ENCODE data around the gene MLIP. TPM values are rescaled to one million over a fixed set of nuclear protein-coding genes. Genes with fewer than 3 reads are reported as not detected.
"Not testable (repeated sequence)": the region's sequence is repeated elsewhere in the genome, so short reads cannot be mapped to it uniquely, and the experiment has no call there.

MLIP gene
- total RNA-seq, 4 donors from 2014 or later: 8.8 to 32.1 (median 15.3) TPM; not detected in 1

DNA sequence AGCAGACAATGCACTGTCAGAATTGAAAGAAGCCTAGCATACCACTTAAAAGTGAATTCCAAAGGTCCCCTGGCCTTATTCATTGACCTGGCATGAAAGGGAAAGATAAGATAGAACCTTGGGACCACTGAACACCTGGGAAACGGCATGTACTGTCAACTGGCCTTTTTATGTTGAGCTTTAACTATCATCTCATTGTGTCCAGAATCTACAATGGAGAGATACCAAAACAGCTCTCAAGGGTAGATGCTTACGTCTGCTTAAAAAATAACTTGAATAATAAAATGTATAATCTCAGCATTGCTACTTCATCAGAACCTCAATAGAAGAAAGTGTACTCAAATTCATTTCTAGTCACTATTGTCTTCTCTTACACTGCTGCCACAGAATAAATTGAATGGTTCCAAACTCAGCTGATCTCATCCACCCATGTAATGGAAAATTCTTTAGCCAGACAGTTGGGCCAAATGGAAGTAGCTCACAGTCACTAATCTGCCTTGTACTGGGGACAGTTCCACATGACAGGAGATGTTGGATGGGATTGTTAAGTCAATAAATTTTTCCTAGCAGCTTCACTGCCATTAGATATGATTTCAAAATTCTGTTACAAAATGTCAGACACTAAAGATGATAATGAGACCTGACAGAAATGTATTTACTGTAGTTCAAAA is 93.8 kb downstream of the MLIP start:
- no peak for DNase-seq
- H3K27ac ChIP-seq: no peak overlapping the region
- TF ChIP-seq POLR2A (IDR thresholded peaks at IDR 0.05): no peak
- TF ChIP-seq, protein P1, sequence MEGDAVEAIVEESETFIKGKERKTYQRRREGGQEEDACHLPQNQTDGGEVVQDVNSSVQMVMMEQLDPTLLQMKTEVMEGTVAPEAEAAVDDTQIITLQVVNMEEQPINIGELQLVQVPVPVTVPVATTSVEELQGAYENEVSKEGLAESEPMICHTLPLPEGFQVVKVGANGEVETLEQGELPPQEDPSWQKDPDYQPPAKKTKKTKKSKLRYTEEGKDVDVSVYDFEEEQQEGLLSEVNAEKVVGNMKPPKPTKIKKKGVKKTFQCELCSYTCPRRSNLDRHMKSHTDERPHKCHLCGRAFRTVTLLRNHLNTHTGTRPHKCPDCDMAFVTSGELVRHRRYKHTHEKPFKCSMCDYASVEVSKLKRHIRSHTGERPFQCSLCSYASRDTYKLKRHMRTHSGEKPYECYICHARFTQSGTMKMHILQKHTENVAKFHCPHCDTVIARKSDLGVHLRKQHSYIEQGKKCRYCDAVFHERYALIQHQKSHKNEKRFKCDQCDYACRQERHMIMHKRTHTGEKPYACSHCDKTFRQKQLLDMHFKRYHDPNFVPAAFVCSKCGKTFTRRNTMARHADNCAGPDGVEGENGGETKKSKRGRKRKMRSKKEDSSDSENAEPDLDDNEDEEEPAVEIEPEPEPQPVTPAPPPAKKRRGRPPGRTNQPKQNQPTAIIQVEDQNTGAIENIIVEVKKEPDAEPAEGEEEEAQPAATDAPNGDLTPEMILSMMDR (IDR thresholded peaks at IDR 0.05): no peak

DNA sequence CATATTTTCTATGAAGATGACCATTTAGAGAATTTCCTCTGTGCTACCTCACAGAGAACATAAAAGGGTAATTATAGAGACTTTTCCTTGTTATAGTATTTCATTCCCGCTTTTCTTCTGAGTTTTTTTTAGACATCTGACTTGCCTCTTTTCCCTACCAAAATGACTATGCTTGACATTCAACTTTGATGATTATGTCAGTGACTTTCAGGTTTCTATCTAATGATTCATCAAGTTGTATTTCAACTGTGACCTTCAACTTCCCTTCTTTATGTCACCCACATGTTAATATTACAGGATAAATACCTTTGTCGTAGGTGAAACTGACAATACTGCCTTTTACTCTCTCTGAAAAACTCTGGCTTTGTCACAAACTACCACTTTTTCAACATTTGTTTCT is 95.3 kb downstream of the MLIP start:
- no peaks in the 10 kb centered on the region for H3K27me3 ChIP-seq
- TF ChIP-seq, protein P1 (IDR thresholded peaks at IDR 0.05): no peak
- TF ChIP-seq POLR2A (IDR thresholded peaks at IDR 0.05): no peak
- H3K4me3 ChIP-seq: no peak overlapping the region
- H3K4me1 ChIP-seq: no peaks in the 10 kb centered on the region
- no peaks in the 10 kb centered on the region for H3K9me3 ChIP-seq
- no peak overlapping the region for H3K27ac ChIP-seq
- no peaks in the 10 kb centered on the region for H3K36me3 ChIP-seq
- DNase-seq: no peak

More for the DNA sequence above, 93.8 kb downstream of the MLIP start:
- H3K4me1 ChIP-seq: no peaks in the 10 kb centered on the region
- H3K27me3 ChIP-seq: no peaks in the 10 kb centered on the region
- no peak overlapping the region for H3K4me3 ChIP-seq
- no peaks in the 10 kb centered on the region for H3K9me3 ChIP-seq
- H3K36me3 ChIP-seq: no peaks in the 10 kb centered on the region

DNA sequence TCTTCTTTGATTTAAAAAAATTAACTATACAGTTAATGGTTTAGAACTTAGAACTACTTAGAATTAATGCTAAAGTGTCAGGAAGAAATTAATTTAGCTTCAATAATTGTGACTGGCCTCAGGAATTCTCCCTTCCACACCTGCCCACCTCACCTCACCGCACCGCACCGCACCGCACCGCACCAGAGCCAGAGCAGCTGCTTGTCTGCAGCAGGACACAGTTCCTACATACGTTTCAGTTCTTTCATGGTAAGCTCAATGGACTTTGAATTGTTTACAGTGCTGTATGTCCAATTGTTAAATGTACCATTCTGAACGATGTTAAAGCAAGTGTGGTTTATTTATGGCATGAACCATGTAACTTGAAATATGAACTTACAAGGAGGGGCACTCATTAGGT is 98.7 kb downstream of the MLIP start:
- not testable (repeated sequence) for H3K4me3 ChIP-seq, H3K27ac ChIP-seq, H3K36me3 ChIP-seq, H3K27me3 ChIP-seq, H3K4me1 ChIP-seq, DNase-seq, H3K9me3 ChIP-seq

DNA sequence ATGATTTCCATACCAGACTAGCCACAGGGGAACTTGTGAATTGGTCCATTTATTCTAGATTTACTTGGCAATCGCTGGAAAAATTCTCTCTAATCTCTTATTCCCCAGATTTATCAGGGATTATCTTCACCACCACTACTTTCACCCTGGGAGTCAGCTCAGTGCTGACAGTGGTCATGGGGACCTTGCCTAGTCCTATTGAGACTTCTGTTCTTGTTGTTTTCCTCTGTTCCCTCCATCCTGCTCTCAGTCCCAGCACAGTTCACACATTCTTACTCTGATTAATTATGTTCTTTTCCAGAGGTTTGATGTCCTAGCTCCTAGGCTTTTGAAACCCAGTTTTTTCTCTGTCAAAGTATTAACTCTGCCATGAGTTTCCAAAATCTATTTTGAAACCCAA is 103.0 kb downstream of the MLIP start:
- TF ChIP-seq, protein P1 (IDR thresholded peaks at IDR 0.05): no peak
- no peak for TF ChIP-seq POLR2A (IDR thresholded peaks at IDR 0.05)
- no peaks in the 10 kb centered on the region for H3K9me3 ChIP-seq
- no peak overlapping the region for H3K27ac ChIP-seq
- H3K27me3 ChIP-seq: no peaks in the 10 kb centered on the region
- H3K4me1 ChIP-seq: no peaks in the 10 kb centered on the region
- no peak for DNase-seq
- H3K4me3 ChIP-seq: no peak overlapping the region
- no peaks in the 10 kb centered on the region for H3K36me3 ChIP-seq

DNA sequence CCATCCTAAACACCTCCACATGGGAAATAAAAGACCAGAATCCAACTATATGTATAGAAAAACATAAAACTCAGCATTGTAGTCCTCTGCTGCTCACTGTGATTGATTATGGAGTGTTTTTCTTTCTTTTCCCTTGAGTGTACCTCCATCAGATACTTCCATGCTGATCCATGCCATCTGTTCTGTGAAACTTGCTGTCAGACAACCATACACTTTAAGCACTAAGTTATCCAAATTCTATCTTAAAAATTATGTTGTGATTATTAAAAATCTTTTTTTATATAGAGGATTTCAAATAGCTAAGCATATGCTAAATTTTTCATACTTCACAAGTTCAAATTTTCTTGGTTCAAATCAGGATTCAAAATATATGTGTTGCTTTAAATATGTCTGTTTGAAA is 105.1 kb downstream of the MLIP start:
- H3K27ac ChIP-seq: no peak overlapping the region
- H3K4me3 ChIP-seq: no peak overlapping the region
- TF ChIP-seq, protein P1 (IDR thresholded peaks at IDR 0.05): no peak
- no peak for TF ChIP-seq POLR2A (IDR thresholded peaks at IDR 0.05)
- no peaks in the 10 kb centered on the region for H3K4me1 ChIP-seq
- no peak for DNase-seq
- H3K9me3 ChIP-seq: no peaks in the 10 kb centered on the region
- H3K27me3 ChIP-seq: no peaks in the 10 kb centered on the region
- H3K36me3 ChIP-seq: no peaks in the 10 kb centered on the region

DNA sequence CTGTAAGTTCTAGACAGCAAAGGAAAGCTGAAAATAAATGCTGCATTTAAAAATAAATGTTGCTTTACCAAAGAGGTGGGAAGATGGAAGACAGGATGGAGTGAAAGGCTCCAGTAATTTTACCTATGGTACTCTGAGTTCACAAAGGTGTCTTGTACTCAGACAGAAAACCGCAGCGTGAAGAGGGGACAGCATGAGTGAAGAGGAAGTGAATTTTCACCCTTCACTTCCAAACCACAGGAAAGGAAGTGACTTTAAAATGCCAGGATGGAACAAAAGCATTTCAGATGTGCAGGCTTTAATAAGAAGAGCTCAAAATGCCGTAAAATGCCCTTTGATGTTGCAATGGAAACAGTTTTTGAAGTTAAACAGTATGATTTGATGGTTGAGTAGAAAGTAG is 105.8 kb downstream of the MLIP start:
- no peaks in the 10 kb centered on the region for H3K36me3 ChIP-seq
- H3K27ac ChIP-seq: no peak overlapping the region
- H3K4me3 ChIP-seq: no peak overlapping the region
- DNase-seq: no peak
- H3K27me3 ChIP-seq: no peaks in the 10 kb centered on the region
- H3K9me3 ChIP-seq: no peaks in the 10 kb centered on the region
- TF ChIP-seq, protein P1 (IDR thresholded peaks at IDR 0.05): no peak
- no peak for TF ChIP-seq POLR2A (IDR thresholded peaks at IDR 0.05)
- H3K4me1 ChIP-seq: no peaks in the 10 kb centered on the region

Data from Peyer's patch (tissue), 4 donors.